A549 (cell line): ENCODE data around the gene UFD1.

ENCODE experiments used
- CHD2 ChIP-seq: fragments of 150-350 bp; IDR thresholded peaks from 2 replicates; pipeline ENCODE4 v1.6.1; 2014; ENCODE audit warnings: low read length; ENCODE audit not compliant: partially characterized antibody
- CTCF ChIP-seq: fragments of >200 bp; sonication (Bioruptor Twin); formaldehyde crosslinking; IDR thresholded peaks from 3 replicates; pipeline ENCODE4 v1.5.1; 2016
- HDAC2 ChIP-seq: fragments of 200-600 bp; sonication (generic); IDR thresholded peaks from 2 replicates; pipeline ENCODE4 v1.6.1; 2016
- POLR2A ChIP-seq: IDR thresholded peaks from 2 replicates; pipeline ENCODE4 v1.6.1; 2012; ENCODE audit warnings: mild to moderate bottlenecking, low read length
- RCOR1 ChIP-seq: fragments of 150-350 bp; IDR thresholded peaks from 2 replicates; pipeline ENCODE4 v1.6.1; 2014; ENCODE audit warnings: antibody characterized with exemption, low read length, low read depth
- TF ChIP-seq, protein P1 (sequence below): fragments of 200-600 bp; sonication (generic); IDR thresholded peaks from 2 replicates; pipeline ENCODE4 v1.6.1; 2016; ENCODE audit warnings: antibody characterized with exemption, mild to moderate bottlenecking, moderate library complexity

- TF ChIP-seq POLR2A: no peak
- no peak for TF ChIP-seq CTCF
- no peak for TF ChIP-seq HDAC2
- TF ChIP-seq, protein P1, sequence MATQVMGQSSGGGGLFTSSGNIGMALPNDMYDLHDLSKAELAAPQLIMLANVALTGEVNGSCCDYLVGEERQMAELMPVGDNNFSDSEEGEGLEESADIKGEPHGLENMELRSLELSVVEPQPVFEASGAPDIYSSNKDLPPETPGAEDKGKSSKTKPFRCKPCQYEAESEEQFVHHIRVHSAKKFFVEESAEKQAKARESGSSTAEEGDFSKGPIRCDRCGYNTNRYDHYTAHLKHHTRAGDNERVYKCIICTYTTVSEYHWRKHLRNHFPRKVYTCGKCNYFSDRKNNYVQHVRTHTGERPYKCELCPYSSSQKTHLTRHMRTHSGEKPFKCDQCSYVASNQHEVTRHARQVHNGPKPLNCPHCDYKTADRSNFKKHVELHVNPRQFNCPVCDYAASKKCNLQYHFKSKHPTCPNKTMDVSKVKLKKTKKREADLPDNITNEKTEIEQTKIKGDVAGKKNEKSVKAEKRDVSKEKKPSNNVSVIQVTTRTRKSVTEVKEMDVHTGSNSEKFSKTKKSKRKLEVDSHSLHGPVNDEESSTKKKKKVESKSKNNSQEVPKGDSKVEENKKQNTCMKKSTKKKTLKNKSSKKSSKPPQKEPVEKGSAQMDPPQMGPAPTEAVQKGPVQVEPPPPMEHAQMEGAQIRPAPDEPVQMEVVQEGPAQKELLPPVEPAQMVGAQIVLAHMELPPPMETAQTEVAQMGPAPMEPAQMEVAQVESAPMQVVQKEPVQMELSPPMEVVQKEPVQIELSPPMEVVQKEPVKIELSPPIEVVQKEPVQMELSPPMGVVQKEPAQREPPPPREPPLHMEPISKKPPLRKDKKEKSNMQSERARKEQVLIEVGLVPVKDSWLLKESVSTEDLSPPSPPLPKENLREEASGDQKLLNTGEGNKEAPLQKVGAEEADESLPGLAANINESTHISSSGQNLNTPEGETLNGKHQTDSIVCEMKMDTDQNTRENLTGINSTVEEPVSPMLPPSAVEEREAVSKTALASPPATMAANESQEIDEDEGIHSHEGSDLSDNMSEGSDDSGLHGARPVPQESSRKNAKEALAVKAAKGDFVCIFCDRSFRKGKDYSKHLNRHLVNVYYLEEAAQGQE: no peak
- TF ChIP-seq CHD2: no peak
- no peak for TF ChIP-seq RCOR1
Measured at GRCh38 chr22:19523240-19524169, 44.5 kb upstream of the UFD1 start.
